HG03520 (cell line): Measurements from ENCODE around the gene HRH1.
"Not testable (repeated sequence)": the region's sequence is repeated elsewhere in the genome, so short reads cannot be mapped to it uniquely, and the experiment has no call there.

Experiments used
- ATAC-seq: cut with Tn5 transposase; IDR thresholded peaks from one replicate; pipeline ENCODE4 v1.9.1; 2021; ENCODE audit warnings: mild to moderate bottlenecking, moderate library complexity; ENCODE audit not compliant: unreplicated experiment

HRH1 gene

GRCh38 chr3:11140030-11140712 is 14.1 kb upstream of the HRH1 start:
- ATAC-seq, result peak; percentile 95

GRCh38 chr3:11140713-11141104 is 13.6 kb upstream of the HRH1 start:
- ATAC-seq, result peak; percentile 25

GRCh38 chr3:11143476-11143875 is 10.8 kb upstream of the HRH1 start:
- ATAC-seq, result no peak

GRCh38 chr3:11144996-11145395 is 9.3 kb upstream of the HRH1 start:
- ATAC-seq, result no peak

- no peak for ATAC-seq
These were observed 8.4 kb upstream of the HRH1 start for GRCh38 chr3:11145888-11146287.

- no peak for ATAC-seq
These were observed 7.3 kb upstream of the HRH1 start for GRCh38 chr3:11146773-11147660.

- ATAC-seq, result no peak
These were observed 4.0 kb upstream of the HRH1 start for GRCh38 chr3:11150256-11150655.

- ATAC-seq, result no peak
These were observed 2.0 kb upstream of the HRH1 start for GRCh38 chr3:11152301-11152700.

- ATAC-seq, result no peak
These were observed 646 bp downstream of the HRH1 start for GRCh38 chr3:11154953-11155325.

- ATAC-seq, result no peak
These were observed 1.2 kb downstream of the HRH1 start for GRCh38 chr3:11155341-11156025.

GRCh38 chr3:11156026-11156410 is 1.7 kb downstream of the HRH1 start:
- ATAC-seq, result no peak

- ATAC-seq, result no peak
These were observed 3.1 kb downstream of the HRH1 start for GRCh38 chr3:11157421-11157820.

GRCh38 chr3:11159421-11159904 is 5.2 kb downstream of the HRH1 start:
- no peak for ATAC-seq

GRCh38 chr3:11161666-11162065 is 7.4 kb downstream of the HRH1 start:
- ATAC-seq, result no peak

- ATAC-seq, result no peak
These were observed 8.4 kb downstream of the HRH1 start for GRCh38 chr3:11162401-11163345.

GRCh38 chr3:11164607-11165006 is 10.3 kb downstream of the HRH1 start:
- no peak for ATAC-seq

- no peak for ATAC-seq
These were observed 11.2 kb downstream of the HRH1 start for GRCh38 chr3:11165476-11165875.

- ATAC-seq, result not testable (repeated sequence)
These were observed 12.6 kb downstream of the HRH1 start for GRCh38 chr3:11166807-11167400.

GRCh38 chr3:11167590-11167989 is 13.3 kb downstream of the HRH1 start:
- no peak for ATAC-seq

- ATAC-seq, result no peak
These were observed 14.1 kb downstream of the HRH1 start for GRCh38 chr3:11168406-11168805.
